Fibroblast of skin of right biceps (primary cell): Measurements from ENCODE around the gene DENND2A.
"Not testable (repeated sequence)": the region's sequence is repeated elsewhere in the genome, so short reads cannot be mapped to it uniquely, and the experiment has no call there.

Experiments used
- DNase-seq: peaks from one replicate; pipeline ENCODE4 v3.0.0-alpha.2; 2013

DENND2A gene

DNA sequence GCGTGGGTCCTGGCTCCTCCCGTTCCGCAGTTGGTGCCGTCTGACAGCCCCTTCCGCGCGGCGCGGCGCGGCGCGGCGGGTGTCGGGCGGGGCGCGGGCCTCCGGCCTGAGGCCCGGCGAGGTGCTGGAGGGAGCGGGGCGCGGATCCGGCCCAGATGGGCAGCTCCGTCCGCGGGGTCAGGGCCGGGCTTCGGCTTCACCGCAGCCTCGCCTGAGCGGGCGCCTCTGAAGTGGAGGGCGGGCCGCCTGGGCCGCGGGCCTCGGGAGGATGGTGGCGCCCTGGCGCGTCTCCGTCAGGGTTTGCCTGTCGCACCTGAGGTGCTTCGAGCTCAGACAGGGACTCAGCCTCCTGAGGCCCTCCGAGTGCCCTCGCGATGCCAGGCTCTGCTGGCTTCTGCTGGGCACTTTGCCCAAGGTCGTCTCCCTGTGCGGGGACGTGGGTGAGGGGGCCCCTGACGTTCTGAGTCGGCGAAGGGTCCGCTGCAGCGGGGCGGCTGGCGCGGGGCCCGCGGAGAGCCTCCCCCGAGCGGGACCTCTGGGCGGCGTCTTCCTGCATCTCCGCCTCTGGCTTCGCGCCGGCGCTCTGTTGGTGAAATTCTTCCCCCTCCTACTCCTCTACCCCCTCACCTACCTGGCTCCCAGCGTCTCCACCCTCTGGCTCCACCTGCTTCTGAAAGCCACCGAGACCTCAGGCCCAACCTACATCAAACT, 32.6 kb upstream of the DENND2A start:
- DNase-seq, result no peak

DNA sequence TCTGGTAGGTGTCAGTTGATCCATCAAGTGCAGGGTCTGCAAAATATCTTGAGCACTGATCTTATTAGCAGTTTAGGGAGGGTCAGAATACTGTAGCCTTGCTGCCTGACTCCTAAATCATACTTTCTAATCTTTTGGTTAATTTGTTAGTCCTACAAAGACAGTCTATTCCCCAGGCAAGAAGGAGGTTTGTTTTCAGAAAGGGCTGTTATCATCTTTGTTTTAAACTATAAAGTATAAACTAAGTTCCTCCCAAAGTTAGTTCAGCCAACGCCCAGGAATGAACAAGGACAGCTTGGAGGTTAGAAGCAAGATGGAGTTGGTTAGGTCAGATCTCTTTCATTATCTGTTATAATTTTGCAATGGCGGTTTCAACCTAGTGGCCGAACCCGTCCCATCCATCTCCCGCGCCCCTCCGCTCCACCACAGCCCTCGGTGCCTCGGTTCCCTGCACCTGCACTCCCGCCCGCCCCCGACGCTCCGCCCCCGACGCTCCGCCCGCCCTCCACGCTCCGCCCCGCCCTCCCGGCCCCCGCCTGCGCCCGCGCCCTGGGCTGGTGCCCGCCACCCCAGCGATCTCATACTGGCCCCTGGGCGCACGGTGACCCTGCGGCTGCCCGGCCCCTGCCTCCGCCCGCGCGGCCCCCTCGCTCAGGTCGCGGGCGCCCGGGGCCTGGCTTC, 31.9 kb upstream of the DENND2A start, which contains the start of gene ADCK2:
Gene ADCK2 (plus strand): TSS at position 564 of the 681 bp plus-strand sequence. CDS start 386 bp downstream, outside the sequence.
- DNase-seq, result peak; percentile 17

DNA sequence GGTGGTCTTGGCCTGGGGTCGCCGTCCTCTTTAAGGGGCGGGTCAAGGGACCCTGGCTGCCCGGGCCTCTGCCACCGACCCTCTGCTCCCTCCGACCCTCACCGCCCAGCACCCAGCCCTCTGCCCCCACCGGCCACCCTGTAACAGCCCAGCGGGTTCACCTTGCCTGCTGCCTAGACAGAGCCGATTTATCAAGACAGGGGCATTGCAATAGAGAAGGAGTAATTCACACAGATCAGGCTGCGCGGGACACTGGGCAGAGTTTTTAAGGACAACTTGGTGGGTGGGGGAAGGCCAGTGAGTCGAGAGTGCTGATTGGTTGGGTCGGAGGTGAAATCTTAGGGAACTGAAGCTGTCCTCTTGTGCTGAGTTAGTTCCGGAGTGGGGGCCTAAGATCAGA, 31.4 kb upstream of the DENND2A start:
- DNase-seq, result no peak

DNA sequence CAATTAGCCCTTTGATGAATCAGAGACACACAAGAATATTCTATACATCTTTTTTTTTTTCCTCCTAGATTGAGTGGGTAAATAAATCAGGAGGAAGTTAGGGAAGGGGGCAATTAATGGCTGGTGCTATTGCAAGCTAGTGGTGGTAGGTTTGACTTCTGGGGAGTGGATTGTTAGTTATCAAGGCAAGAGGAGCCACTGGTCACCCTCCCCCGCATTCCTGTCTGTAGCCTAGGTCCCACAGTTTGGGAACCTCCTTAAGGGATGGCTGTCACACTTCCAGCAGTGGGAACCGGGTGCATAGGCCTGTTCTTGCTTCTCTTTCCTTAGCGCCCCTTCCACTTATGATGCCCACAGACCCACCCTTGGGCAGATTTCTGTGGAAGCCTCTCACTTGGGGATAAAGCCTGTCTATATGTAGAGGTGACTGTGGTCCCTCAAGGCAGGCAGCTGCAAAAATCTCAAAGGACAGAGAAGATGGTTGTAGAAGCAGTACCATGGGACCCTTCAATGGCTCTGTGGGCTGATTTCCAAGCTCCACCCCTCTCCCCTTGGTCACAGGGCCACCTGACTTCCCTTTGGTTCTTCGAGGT, 29.8 kb upstream of the DENND2A start:
- no peak for DNase-seq

DNA sequence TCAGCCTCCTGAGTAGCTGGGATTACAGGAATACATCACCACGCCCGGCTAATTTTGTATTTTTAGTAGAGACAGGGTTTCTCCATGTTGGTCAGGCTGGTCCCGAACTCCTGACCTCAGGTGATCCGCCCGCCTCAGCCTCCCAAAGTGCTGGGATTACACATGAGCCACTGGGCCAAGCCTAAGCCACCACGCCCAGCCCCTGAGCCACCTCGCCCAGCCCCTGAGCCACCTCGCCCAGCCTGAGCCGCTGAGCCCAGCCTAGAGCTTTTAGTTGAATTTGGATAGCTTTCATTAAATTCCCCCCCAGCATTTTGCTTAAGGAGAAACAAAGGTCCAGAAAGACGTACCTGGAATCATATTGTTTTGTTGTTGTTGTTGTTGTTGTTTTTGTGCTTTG, 29.2 kb upstream of the DENND2A start:
- not testable (repeated sequence) for DNase-seq

DNA sequence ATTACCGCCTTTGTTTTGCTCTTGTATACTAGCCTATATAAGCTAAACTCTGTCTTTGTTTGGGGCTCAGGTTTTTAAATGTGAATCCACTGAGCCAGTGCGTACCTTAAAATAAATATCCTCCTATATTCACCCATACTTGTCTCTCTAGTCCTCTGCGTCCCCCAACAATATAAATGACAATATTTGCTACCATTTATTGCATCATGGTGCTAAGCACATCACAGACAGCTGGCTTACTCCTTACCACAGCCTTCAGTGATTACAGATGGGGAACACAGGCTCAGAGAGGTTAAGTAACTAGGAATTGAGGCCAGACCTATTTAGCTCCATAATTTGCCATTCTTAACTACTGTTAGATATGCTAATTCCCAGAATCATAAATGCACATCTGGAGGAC, 28.7 kb upstream of the DENND2A start:
- no peak for DNase-seq

DNA sequence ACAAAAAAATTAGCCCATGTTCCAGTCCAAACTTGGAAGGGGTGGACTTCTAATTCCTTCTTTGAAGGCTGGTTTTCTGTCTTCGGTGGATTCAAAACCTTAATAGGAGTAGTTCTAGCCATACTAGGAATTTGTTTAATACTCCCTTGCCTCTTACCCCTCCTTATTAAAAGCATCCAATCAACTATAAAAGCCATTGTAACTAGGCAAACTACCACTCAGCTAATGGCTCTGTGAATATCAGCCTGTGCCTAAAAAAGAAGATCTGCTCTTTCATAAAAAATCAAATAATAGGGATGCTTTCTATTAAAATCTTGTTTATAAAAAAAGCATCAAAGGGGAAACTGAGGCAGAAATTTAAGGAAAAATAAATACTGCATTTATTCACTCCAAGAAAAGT, 28.0 kb upstream of the DENND2A start:
- DNase-seq, result no peak

DNA sequence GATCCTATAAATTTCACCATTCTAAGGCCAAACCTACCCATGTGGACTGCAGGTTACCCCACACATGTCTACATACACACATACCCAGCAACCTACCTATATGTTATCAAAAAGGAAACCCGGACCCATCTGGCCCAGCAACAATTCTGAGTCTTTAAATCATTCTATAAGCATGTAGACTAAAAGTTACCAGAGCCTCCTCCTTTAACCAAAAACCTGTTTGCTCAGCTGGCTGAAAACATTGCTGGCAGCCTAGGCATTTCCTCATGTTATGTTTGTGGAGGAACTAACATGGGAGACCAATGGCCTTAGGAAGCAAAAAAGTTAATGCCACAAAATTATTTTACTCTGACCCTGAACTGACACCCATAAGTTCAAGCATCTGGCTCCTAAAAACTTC, 26.9 kb upstream of the DENND2A start:
- no peak for DNase-seq

DNA sequence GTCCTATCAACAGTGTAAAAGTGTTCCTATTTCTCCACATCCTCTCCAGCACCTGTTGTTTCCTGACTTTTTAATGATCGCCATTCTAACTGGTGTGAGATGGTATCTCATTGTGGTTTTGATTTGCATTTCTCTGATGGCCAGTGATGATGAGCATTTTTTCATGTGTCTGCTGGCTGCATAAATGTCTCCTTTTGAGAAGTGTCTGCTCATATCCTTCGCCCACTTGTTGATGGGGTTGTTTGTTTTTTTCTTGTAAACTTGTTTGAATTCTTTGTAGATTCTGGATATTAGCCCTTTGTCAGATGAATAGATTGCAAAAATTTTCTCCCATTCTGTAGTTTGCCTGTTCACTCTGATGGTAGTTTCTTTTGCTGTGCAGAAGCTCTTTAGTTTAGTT, 22.3 kb upstream of the DENND2A start:
- not testable (repeated sequence) for DNase-seq

DNA sequence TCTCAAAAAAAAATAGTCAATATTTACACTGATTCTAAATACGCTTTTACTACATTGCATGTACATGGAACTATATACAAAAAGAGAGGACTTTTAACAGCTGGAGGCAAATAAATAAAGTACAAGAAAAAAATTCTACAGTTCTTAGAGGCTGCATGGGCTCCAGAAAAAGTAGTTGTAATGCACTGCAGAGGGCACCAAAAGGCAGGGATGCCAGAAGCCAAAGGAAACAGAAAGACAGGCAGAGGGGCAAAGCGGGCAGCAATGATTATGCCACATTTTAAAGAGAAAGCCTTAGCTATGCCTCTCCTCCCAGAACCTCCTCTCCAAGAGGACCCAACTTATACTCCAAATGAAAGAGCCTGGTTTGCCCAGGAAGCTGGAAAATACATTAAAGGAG, 20.5 kb upstream of the DENND2A start:
- DNase-seq, result no peak

DNA sequence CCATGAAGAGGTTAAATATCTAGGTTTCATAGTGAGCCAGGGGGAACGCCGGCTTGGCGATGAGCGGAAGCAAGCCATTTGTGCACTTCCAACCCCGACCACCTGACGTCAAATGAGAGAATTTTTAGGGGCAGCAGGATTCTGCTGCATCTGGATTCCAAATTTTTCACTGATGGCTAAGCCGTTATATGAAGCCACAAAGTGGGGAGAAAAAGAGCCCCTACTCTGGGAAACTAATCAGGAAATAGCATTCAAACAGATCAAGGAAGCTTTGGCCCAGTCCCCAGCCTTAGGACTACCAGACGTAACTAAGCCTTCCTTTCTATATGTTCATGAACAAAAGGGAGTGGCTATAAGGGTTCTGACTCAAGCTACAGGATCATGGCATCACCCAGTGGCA, 19.2 kb upstream of the DENND2A start:
- peak; percentile 78 for DNase-seq

DNA sequence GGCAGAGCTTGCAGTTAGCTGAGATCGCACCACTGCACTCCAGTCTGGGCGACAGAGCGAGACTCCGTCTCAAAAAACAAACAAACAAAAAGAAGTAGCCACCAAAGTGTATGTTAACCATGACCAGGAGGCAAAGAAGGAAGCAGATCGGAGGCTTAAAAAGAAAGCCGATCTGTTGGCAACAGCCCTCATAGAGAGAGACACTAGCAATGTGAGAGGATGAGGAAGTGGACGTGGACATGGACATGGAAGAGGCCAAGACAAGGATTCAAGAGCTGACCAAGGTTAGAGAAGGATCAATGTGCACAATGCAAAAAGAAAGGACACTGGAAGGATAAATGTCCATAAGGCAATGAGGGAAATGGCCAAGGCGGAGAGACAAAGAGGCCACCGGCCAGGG, 17.3 kb upstream of the DENND2A start:
- DNase-seq, result no peak

DNA sequence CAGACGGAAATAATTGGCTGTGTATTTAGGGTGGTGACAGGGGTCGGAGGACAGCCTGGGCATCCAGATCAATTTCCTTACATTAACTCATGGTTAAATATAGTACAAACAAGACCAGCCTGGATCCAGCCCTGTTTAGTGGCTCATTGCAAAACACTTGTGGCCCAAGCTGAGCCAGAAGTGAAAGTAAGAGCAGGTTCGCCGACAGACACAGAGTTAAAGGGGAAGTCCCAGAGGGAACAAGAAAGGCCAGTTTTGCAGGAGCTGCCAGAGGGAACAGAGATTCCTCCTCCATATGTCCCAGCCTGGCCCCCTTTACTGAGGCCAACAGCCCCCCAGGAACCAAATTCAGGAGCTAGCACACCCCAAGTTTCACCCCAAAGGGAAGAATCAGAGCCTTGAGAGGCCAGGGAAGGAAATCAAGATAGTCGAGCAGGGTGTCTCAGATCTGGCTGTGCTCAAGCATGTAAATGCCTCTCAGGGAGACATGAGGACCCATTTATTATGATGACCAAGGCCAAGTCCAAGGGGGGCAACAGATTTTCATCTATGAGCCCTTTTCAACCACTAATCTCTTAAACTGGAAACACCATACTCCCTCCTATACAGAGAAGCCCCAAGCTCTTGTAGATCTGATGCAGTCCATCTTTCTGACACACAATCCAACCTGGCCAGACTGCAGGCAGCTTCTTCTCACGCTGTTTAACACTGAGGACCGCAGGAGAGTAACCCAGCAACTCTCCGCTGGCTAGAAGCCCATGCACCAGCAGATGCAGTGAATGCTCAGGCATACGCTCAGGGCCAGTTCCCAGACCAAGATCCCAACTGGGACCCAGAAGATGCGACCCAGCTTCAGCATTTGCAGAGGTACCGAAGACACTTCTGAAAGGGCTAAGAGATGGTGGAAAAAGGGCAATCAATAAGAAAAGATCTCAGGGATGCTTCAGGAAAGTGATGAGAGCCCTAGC, 16.2 kb upstream of the DENND2A start:
- DNase-seq, result peak; percentile 45

DNA sequence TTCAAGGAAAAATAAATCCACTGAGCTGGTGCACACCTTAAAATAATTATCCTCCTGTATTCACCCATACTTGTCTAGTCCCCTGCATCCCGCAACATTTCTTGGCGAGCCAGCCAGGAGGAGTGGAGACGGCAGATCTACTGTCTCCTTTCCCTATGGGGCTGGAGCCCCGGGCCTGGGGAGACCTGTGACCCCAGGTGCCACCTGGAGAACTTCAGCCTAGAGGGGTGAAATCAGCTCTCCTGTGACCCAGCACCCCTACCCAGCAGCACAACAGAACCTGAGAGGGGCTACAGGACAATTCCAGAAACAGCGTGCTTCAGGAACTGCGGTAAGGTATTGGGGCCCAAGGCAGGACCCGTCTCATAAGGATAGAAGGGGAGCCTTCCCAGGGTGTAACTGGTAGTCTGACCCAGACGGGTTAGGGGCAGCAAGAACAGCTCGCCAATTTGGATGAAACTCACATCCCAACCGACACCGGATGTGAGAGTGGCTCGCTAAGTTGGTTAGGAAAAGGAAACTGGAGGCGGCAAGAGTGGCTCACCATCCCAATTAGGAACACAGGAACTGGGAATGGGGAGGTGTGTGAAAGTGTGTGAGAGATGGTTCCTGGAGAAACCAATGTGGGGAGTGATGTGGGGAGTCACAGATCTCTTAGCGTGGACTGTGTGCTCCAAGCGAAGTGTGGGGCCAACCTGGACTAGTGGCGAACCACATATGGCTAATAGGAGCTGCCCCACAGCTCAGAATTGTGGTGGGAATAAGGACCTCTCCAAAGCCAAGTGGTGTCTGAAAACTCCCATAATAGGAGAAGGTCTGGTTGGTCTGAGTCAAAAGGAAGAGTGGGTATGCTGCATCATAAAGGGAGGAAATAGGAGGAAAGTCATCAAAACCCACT, 15.1 kb upstream of the DENND2A start:
- DNase-seq, result no peak

DNA sequence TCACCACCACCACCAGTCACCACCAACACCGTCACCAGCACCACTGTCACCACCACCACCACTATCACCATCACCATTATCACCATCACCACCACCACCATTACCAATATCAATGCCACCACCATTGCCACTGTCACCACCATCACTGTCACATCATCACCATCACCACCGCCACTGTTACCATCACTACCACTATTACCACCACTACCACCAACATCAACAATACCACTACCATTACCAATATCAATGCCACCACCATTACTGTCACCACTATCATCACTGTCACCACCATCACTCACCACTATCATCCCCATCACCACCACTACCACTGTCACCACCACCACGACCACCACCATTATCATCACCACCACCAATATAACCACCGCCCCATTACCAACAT, 14.0 kb upstream of the DENND2A start:
- DNase-seq, result no peak

DNA sequence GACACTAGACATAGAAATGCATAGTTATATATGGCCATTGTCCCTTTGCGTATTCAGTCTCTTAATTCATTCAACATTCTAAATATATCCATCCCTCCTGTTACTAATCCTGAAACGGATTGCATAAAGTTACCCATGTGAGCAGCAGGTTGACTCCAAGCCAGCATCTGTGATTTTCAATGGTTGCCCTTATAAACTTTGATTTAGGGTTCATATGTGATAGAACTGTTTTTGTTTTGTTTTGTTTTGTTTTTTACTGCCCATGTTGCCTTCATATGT, 13.4 kb upstream of the DENND2A start:
- no peak for DNase-seq

DNA sequence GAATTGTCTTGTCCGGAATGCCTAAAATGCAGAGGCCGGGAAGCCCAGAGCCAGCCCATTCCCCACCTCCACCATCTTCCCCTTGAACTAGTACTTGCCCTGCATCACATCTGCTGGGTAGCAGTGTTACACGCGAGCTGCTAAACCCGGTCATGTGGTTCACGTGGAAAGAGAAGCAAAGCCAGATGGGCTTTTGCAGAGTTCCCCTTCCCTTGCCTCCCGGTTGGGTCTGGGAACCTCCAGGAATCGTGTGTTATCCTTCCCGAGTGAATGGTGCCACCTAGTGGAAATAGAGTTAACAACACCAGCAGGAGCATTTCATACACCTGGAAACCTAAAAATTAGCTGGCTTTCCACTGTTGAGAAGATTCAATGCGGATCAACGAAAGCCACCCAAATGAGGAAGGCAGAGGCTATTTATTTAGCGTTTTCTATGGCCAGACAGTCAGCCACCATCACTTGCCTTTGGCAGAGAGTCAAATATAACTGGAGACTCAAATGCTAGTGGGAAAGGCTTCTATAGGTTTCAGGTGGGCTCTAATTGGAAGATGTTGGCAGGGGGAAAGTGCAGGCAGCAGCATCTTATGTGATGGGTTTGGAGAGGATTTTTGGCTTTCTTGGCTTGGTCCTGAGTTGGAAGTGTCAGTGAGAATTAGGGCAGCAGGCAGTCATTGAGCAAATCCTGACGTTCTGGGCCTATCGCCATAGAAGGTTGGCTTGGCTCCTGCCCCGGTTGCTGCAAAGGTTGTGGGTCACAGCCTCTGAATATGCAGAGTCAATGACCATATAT, 12.9 kb upstream of the DENND2A start:
- DNase-seq, result peak; percentile 77

DNA sequence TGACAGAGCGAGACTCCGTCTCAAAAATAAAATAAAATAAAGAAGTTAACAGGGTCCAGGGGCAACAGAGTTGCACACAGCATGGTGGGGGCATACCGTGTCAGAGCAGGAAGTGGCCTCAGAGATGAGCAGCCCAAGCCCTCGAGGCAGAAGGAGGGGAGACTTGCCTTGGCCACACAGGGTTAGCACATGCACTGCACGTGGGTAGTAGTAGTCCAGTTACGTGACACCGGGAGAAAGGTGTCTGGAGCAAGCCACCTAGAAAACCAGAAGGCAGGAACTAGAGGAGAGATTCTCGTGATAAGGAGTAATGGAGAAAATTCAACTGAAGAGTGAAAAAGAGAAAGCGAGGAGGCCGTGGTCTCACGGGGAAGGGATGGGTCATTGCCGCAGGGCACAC, 9.8 kb upstream of the DENND2A start:
- no peak for DNase-seq

DNA sequence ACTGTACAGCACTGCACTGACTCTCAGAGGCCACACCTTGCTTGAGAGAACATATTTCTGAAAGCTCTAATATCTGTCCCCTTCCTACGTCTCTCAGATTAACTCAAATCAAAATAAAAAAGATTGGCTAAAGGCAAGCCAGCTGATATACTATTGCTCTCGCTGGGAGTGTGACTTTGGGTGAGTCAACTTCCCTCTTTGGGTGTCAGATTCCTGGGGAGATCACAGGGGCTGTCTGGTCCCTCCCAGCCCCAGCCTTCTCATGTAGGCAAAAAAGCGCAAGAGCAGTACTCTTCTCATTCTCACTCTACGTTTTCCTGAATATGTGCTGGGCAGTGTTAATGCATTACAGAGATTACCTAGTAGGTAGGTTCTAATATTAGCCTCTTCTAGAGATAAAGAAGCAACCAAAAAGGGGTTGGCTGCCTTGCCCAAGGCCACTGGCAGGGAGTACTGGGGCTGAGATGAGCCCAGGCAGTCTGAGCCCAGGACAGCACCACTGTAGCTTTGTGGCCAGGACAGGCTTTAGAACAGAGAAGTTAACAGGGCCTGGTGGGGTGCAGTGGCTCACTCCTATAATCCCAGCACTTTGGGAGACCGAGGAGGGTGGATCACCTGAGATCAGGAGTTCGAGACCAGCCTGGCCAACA, 9.1 kb upstream of the DENND2A start:
- peak; percentile 57 for DNase-seq

DNA sequence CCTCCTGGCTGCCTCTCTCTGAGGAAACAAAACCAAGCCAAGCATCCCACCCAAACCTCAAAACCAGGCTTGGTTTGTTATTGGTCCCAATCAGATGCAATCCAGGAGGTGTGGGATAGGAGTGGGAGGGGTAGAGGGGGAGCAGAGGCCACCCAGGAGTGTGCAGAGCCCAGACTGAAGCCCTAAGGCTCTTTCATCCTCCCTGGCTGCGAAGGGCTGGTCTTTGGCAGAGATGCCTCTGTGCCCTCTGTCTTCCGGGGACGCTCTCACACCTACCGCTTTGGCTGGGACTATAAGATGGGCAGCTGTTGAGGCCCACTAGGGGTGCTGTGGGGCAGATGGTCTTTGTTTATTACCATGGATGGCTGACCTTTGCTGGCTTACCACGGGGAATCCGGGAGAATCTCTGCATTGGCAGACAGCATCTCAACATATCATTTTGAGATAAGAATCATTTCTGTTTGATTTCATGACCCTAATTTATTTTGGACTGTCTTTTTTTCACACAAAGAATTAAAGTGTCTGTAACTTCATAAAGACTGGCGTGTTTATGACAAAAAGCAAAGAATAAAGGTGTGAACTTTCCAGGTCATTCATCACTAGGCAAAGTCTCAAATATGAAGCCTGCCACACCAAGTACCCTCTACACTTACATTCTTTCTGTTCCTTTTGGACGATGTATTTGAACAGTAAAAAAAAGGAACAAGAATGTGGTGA, 6.5 kb upstream of the DENND2A start:
- DNase-seq, result peak; percentile 30
